ENCODE results near the gene RAB31. TPM values are rescaled to one million over a fixed set of nuclear protein-coding genes. Genes with fewer than 3 reads are reported as not detected.

Gene RAB31
- total and polyA plus RNA-seq, 2 of the 13 experiments (the other 11 are each of a cell fraction or from before 2014, with no cell fraction given), result 1.1 to 1.7 TPM

DNA sequence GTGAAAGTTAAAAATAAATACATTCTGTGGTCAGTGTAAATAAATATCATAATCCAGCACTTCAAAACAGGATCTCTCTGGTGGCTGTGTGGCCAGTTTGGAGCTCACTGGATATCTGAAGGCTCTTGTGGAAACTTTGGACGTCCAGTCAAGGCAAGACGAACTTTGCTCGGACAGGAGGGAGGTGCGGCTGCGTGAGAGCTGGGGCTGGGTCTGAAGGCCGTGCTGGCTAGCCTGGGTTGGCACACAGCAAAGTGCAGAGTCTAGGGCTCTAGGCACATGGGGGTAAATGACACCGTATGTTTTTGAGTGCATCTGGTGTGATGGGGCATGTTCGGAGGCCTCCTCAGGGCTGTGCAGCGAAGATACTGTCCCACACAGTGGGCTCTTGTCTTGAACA lies 98.8 kb downstream of the RAB31 start (continued):
- TF ChIP-seq, protein P1, sequence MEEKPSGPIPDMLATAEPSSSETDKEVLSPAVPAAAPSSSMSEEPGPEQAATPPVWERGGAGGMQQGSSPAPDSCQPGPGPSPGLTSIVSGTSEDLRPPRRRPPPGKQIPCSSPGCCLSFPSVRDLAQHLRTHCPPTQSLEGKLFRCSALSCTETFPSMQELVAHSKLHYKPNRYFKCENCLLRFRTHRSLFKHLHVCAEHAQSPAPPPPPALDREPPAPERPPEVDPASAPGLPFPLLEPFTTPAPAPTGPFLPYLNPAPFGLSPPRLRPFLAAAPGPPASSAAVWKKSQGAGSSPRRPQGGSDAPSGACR (CRISPR knock-in tag; IDR thresholded peaks at IDR 0.05), result no peak
- TF ChIP-seq NCOA5 (CRISPR knock-in tag; IDR thresholded peaks at IDR 0.05) (no peak), MED8 (CRISPR knock-in tag; IDR thresholded peaks at IDR 0.05; ENCODE audit: insufficient replicate concordance) (no peak), SRY (CRISPR knock-in tag; IDR thresholded peaks at IDR 0.05) (no peak), WIZ (CRISPR knock-in tag; IDR thresholded peaks at IDR 0.05) (no peak), SRF (IDR thresholded peaks at IDR 0.05; ENCODE audit: low read depth, low read length) (no peak), ZNF678 (CRISPR knock-in tag; IDR thresholded peaks at IDR 0.05) (no peak), STAG1 (CRISPR knock-in tag; IDR thresholded peaks at IDR 0.05) (peak; percentile 21), MTERF4 (CRISPR knock-in tag; IDR thresholded peaks at IDR 0.05) (no peak), ARID5B (CRISPR knock-in tag; IDR thresholded peaks at IDR 0.05) (peak; percentile 82), AFF4 (CRISPR knock-in tag; IDR thresholded peaks at IDR 0.05) (no peak), EEA1 (CRISPR knock-in tag; IDR thresholded peaks at IDR 0.05; ENCODE audit: borderline replicate concordance) (no peak), ARNT (IDR thresholded peaks at IDR 0.05) (no peak), IRX3 (CRISPR knock-in tag; IDR thresholded peaks at IDR 0.05; ENCODE audit: borderline replicate concordance, low read depth) (peak; percentile 40; the same call in 1 of the 2 replicates), ZNF224 (CRISPR knock-in tag; IDR thresholded peaks at IDR 0.05) (no peak), ATF3 (CRISPR knock-in tag; IDR thresholded peaks at IDR 0.05) (no peak), ZNF317 (CRISPR knock-in tag; IDR thresholded peaks at IDR 0.05) (no peak), ATF7 (IDR thresholded peaks at IDR 0.05) (no peak), ATF7 (CRISPR knock-in tag; IDR thresholded peaks at IDR 0.05) (no peak)
- TF ChIP-seq, protein P2, sequence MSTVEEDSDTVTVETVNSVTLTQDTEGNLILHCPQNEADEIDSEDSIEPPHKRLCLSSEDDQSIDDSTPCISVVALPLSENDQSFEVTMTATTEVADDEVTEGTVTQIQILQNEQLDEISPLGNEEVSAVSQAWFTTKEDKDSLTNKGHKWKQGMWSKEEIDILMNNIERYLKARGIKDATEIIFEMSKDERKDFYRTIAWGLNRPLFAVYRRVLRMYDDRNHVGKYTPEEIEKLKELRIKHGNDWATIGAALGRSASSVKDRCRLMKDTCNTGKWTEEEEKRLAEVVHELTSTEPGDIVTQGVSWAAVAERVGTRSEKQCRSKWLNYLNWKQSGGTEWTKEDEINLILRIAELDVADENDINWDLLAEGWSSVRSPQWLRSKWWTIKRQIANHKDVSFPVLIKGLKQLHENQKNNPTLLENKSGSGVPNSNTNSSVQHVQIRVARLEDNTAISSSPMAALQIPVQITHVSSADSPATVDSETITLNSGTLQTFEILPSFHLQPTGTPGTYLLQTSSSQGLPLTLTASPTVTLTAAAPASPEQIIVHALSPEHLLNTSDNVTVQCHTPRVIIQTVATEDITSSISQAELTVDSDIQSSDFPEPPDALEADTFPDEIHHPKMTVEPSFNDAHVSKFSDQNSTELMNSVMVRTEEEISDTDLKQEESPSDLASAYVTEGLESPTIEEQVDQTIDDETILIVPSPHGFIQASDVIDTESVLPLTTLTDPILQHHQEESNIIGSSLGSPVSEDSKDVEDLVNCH (CRISPR knock-in tag; IDR thresholded peaks at IDR 0.05), result no peak
